GM21825 (cell line): Measurements from ENCODE around the gene NCR2.
A peak's percentile ranks its signal among the peaks of the same experiment; 100 is the strongest.
"Not testable (repeated sequence)": the region's sequence is repeated elsewhere in the genome, so short reads cannot be mapped to it uniquely, and the experiment has no call there.

Experiments
- ATAC-seq: cut with Tn5 transposase; IDR thresholded peaks from one replicate; pipeline ENCODE4 v1.9.1; 2021; ENCODE audit warnings: mild to moderate bottlenecking, moderate library complexity; ENCODE audit not compliant: unreplicated experiment

The NCR2 gene, protein sequence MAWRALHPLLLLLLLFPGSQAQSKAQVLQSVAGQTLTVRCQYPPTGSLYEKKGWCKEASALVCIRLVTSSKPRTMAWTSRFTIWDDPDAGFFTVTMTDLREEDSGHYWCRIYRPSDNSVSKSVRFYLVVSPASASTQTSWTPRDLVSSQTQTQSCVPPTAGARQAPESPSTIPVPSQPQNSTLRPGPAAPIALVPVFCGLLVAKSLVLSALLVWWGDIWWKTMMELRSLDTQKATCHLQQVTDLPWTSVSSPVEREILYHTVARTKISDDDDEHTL

GRCh38 chr6:41335296-41335695, at the start of gene NCR2:
NCR2 (plus strand) TSS chr6:41335608; CDS start chr6:41335877, 269 bp downstream.
- no peak for ATAC-seq

DNA sequence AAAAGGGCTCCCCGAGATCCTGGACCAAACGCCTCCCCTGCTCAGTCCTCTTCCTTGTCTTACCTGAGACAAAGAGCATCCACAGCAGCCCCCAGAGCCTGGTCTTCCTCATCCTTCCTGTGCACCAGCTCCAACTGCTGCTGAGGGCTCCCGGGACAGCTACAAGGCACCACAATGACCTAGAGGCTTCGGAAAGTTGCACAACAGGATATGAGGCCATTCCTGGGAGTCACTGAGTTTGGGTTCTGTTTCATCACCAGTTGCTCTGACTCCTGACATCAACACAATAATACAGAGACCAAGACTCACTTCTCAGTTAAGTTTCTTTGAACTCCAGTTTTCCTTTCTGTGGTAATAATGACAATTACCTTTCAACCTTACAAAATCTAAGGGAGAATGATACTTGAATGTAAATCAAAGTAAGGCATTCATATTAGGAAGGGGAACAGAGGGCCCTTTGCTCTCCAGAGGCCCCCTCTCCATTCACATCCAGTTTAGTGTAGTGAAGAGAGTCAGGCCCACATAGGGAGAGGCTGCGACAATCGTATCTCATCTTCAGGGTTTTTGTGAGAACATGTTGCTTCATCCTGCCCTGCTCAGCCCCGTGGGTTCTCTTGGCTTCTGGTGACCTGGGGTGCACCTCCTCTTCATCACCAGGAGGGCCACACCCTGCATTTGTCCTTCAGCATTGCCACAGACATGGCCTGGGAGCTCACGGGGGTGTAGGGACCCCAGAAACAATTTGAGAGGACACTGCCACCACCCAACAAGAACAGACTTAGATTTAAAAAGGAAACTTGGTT, 48.7 kb upstream of the NCR2 start, which contains the start of gene TREM1:
Gene TREM1, minus strand, starts transcription at position 139 of the 803 bp plus-strand sequence. Its CDS starts 27 bp downstream, at position 112.
- no peak for ATAC-seq

DNA sequence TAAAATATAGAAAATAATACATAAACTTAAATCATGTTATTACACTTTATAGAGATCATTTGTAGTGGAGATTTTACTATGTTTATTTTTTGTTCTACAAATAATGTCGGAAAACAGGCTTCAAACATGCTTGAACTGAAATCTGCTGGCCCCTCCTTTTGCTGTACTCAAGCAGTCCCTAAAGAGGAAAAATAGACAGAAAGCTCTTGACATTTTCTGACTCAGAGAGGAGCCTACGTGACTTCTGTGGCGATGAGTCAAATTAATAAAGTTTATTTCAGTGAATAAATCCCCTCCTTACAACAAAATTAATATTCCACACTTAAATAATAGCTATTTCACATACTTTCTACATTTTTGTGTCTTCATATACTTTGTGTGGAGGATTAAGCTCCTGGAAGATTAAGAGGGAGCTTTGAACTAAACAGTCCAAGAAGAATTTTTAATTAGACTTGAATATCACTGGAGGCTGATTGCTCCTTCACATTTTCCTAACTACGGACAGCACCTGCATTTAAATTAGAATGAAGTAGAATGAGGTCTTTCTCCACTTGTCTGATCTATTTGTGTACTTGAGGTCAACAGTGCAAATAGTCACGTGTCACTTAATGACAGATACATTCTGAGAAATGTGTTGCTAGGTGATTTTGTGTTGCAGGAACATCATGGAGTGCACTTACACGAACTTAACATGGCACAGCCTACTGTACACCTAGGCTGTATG, 47.2 kb upstream of the NCR2 start:
- ATAC-seq = no peak

DNA sequence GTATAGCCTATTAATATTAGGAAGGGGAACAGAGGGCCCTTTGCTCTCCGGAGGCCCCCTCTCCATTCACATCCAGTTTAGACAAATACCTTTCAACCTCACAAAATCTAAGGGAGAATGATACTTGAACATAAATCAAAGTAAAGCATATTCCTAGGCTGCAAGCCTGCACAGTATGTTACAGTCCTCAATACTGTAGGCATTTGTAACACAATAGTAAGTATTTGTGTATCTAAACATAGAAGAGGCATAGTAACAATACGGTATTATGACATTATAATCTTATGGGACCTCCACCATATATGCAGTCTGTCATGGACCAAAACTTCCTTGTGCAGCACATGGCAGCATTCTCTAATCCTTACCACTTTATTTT, 46.7 kb upstream of the NCR2 start:
- no peak for ATAC-seq

GRCh38 chr6:41289815-41290214, 45.6 kb upstream of the NCR2 start:
- ATAC-seq = no peak

GRCh38 chr6:41291717-41292116, 43.7 kb upstream of the NCR2 start:
- no peak for ATAC-seq

DNA sequence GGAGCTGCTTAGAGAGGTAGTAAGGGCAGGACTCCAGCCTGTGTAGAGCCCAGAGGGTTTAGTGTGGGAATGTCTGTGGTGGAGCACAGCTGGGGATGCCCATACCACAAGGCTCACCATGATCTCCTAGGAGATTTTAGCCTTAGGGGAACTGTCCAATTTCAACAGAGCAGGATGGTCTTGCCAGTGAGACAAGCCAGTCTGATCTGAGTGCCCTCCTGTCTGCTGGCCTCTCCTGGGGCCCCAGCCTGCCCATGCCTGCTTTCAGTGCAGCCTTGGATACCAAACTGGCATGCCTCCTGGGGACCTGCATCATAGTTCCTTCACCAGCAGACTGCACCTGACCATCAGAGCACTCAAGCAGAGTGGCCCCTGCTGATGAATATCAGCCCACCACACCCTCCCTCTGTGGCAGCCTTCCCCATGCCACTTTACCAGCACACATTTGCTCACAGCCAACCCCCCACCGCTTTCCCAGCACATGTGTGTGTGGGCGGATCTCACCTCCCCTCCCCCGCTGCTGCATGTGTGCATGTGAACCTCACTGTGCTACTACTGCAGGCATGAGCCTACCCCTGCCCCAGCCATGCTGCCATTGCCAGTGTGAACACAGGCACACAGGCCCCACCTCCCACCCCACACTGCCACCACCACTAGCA, 41.1 kb upstream of the NCR2 start:
- no peak for ATAC-seq

- ATAC-seq = not testable (repeated sequence)
These were observed 38.2 kb upstream of the NCR2 start for GRCh38 chr6:41297248-41297647.

DNA sequence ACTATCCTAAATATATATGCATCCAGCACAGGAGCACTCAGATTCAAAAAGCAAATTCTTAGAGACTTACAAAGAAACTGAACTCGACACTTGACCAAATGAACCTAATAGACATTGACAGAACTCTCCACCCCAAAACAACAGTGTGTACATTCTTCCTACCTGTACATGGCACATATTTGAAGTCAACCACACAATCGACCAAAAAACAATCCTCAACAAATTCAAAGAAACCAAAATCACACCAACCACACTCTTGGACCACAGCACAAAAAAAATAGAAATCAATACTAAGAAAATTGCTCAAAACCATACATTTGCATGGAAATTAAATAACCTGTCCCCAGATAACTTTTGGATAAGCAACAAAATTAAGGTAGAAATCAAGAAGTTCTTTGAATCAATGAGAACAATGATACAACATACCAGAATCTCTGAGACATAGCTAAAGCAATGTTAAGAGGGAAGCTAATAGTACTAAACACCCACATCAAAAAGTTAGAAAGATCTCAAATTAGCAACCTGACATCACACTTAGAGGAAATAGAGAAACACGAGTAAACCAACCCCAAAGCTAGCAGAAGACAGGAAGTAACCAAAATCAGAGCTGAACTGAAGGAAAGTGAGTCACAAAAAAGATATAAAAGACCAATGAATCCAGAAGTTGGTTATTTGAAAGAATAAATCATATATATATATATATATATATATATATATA, 36.5 kb upstream of the NCR2 start:
- no peak for ATAC-seq

DNA sequence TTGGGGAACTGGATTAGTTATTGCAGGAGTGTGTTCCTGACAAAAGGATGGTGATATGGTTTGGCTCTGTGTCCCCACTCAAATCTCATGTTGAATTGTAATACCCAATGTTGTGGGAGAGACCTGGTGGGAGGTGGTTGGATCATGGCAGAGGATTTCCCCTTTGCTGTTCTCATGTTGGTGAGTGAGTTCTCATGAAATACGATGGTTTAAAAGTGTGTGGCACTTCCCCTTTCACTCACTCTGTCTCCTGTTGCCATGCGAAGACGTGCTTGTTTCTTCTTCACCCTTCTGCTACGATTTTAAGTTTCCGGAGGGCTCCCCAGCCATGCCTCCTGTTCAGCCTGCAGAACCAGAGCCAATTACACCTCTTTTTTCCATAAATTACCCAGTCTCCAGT, 32.8 kb upstream of the NCR2 start:
- ATAC-seq = no peak

DNA sequence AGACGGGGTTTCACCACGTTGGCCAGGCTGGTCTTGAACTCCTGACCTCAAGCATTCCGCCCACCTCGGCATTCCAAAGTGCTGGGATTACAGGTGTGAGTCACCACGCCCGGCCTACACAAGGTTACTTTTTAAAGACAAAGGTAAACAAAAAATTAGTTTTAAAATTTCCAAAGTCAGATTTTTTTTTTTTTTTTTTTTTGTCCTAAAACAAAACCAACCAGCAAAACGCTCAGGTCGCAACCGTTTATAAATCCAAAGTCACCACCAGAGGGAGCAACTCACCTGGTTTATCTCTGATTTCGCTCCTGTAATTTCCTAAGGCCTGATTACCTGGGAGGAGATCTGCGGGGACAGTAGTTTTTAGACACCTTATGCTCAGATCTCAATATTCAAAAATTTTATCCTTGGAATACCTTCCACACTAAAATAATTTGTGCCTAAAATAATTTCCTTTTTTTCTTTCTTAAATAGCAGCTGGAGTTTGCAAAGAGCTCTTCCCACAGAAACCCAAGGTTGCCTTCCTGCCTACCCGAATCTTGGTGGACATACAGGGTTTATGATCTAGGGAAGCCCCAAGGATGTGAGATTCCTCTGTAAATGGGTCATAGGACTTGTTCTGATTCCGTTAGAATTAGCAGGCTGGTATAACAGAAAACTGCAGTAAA, 29.1 kb upstream of the NCR2 start:
- ATAC-seq = no peak

- ATAC-seq = no peak
These were observed 20.2 kb upstream of the NCR2 start for GRCh38 chr6:41315203-41315602.

GRCh38 chr6:41315943-41316620, 19.3 kb upstream of the NCR2 start:
- no peak for ATAC-seq

- ATAC-seq = no peak
These were observed 17.2 kb upstream of the NCR2 start for GRCh38 chr6:41318261-41318653.

GRCh38 chr6:41318654-41319565, 16.5 kb upstream of the NCR2 start:
- ATAC-seq = peak; percentile 78

- ATAC-seq = no peak
These were observed 14.2 kb upstream of the NCR2 start for GRCh38 chr6:41321183-41321582.

DNA sequence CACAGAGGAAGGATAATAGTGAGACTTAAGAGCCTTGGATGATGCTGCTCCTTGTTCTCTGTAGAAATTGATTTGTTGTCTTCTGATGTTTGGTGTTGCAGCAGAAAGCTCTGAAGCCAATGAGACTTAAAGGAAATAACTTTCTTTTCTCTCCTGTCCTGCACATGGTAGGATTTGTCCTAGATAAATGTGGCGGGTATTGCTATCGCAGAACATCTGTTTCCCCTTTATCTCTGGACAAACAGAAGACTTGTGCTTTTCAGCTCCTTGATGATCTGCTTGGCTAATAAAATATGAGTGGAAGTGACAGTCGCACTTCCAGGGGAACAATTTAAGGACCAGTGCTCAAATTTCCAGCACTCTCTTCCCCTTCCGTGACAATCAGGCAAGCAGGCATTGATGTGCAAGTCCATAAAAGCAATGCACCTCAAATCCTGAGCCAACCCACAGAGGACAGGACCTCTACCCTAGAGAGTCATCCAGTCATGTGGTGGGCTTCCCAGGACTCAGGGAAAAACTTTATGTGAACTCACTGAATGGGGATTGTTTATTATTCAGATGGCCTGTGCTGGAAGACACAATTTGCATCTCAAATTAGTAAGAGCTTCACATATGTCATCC, 9.9 kb upstream of the NCR2 start:
- ATAC-seq = no peak

- no peak for ATAC-seq
These were observed 9.3 kb upstream of the NCR2 start for GRCh38 chr6:41326092-41326491.
